GM21576 (cell line): Measurements from ENCODE around the gene NKAIN2.

Experiments used
- ATAC-seq: cut with Tn5 transposase; IDR thresholded peaks from one replicate; pipeline ENCODE4 v1.9.1; 2021; ENCODE audit warnings: mild to moderate bottlenecking, moderate library complexity; ENCODE audit not compliant: unreplicated experiment

Gene NKAIN2

GRCh38 chr6:124478906-124479305 lies 675.2 kb downstream of the NKAIN2 start:
- ATAC-seq, result no peak

GRCh38 chr6:124479991-124480430 lies 676.3 kb downstream of the NKAIN2 start:
- ATAC-seq, result no peak

GRCh38 chr6:124482071-124482491 lies 678.4 kb downstream of the NKAIN2 start:
- ATAC-seq, result no peak

GRCh38 chr6:124487623-124488431 lies 684.2 kb downstream of the NKAIN2 start:
- no peak for ATAC-seq

- no peak for ATAC-seq
Measured at GRCh38 chr6:124490122-124490521, 686.5 kb downstream of the NKAIN2 start.

- no peak for ATAC-seq
Measured at GRCh38 chr6:124493259-124493658, 689.6 kb downstream of the NKAIN2 start.

GRCh38 chr6:124494956-124495664 lies 691.4 kb downstream of the NKAIN2 start:
- ATAC-seq, result no peak

- ATAC-seq, result no peak
Measured at GRCh38 chr6:124495665-124496190, 692.1 kb downstream of the NKAIN2 start.

GRCh38 chr6:124496334-124496733 lies 692.7 kb downstream of the NKAIN2 start:
- ATAC-seq, result no peak

GRCh38 chr6:124512431-124512830 lies 708.8 kb downstream of the NKAIN2 start:
- no peak for ATAC-seq

- ATAC-seq, result no peak
Measured at GRCh38 chr6:124517339-124517738, 713.7 kb downstream of the NKAIN2 start.

- ATAC-seq, result no peak
Measured at GRCh38 chr6:124520514-124520913, 716.8 kb downstream of the NKAIN2 start.

- ATAC-seq, result no peak
Measured at GRCh38 chr6:124522335-124522734, 718.7 kb downstream of the NKAIN2 start.

GRCh38 chr6:124524491-124525200 lies 721.0 kb downstream of the NKAIN2 start:
- ATAC-seq, result no peak

- no peak for ATAC-seq
Measured at GRCh38 chr6:124530926-124531325, 727.3 kb downstream of the NKAIN2 start.

- no peak for ATAC-seq
Measured at GRCh38 chr6:124535299-124535698, 731.6 kb downstream of the NKAIN2 start.

GRCh38 chr6:124535746-124536145 lies 732.1 kb downstream of the NKAIN2 start:
- no peak for ATAC-seq

- ATAC-seq, result no peak
Measured at GRCh38 chr6:124536157-124536841, 732.6 kb downstream of the NKAIN2 start.

- ATAC-seq, result no peak
Measured at GRCh38 chr6:124536842-124537191, 733.2 kb downstream of the NKAIN2 start.

GRCh38 chr6:124539096-124539495 lies 735.4 kb downstream of the NKAIN2 start:
- no peak for ATAC-seq

- ATAC-seq, result no peak
Measured at GRCh38 chr6:124541573-124541972, 737.9 kb downstream of the NKAIN2 start.
